ENCODE results near the gene ZNF791.

GRCh38 chr19:12581100-12581499, 29.6 kb upstream of the ZNF791 start:
- TF ChIP-seq, protein P1, sequence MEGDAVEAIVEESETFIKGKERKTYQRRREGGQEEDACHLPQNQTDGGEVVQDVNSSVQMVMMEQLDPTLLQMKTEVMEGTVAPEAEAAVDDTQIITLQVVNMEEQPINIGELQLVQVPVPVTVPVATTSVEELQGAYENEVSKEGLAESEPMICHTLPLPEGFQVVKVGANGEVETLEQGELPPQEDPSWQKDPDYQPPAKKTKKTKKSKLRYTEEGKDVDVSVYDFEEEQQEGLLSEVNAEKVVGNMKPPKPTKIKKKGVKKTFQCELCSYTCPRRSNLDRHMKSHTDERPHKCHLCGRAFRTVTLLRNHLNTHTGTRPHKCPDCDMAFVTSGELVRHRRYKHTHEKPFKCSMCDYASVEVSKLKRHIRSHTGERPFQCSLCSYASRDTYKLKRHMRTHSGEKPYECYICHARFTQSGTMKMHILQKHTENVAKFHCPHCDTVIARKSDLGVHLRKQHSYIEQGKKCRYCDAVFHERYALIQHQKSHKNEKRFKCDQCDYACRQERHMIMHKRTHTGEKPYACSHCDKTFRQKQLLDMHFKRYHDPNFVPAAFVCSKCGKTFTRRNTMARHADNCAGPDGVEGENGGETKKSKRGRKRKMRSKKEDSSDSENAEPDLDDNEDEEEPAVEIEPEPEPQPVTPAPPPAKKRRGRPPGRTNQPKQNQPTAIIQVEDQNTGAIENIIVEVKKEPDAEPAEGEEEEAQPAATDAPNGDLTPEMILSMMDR (conservative IDR thresholded peaks at IDR 0.05 in 1 of 2, IDR thresholded peaks at IDR 0.05 in 1 of 2; ENCODE audit: low read depth in 1 of 2, low read length in 2 of 2) = no peak
- no peak for TF ChIP-seq EZH2 (IDR thresholded peaks at IDR 0.05; ENCODE audit: low read length, missing control alignments)
